GM23338 (cell line): ENCODE results near the gene HNRNPF.

Experiments used
- CREB1 ChIP-seq: fragments of 250-450 bp; sonication (Bioruptor Pico); IDR thresholded peaks from 2 replicates; pipeline ENCODE4 v1.5.0; 2020; ENCODE audit warnings: low read depth, mild to moderate bottlenecking, moderate library complexity
- CTCF ChIP-seq, 2 experiments: fragments of 200-600 bp in 1 of 2; sonication (generic) in 1 of 2; conservative IDR thresholded peaks; 2 replicates each; pipeline versions ENCODE4 v1.5.1 to v1.6.1; 2016 to 2017; ENCODE audit warnings: antibody characterized with exemption in 2 of 2, low read depth in 2 of 2, mild to moderate bottlenecking in 2 of 2, moderate library complexity in 1 of 2
- EZH2 ChIP-seq: fragments of 200-600 bp; sonication (generic); IDR thresholded peaks from one replicate; pipeline ENCODE4 v1.8.0; 2017; ENCODE audit warnings: antibody characterized with exemption, mild to moderate bottlenecking, low read depth; ENCODE audit not compliant: unreplicated experiment
- EZH2phosphoT487 ChIP-seq: fragments of 200-600 bp; sonication (generic); IDR thresholded peaks from one replicate; pipeline ENCODE4 v1.8.1; 2018; ENCODE audit warnings: antibody characterized with exemption; ENCODE audit not compliant: unreplicated experiment
- JUNB ChIP-seq: IDR thresholded peaks from one replicate; pipeline ENCODE4 v1.6.1; 2016; ENCODE audit warnings: antibody characterized with exemption; ENCODE audit not compliant: unreplicated experiment
- NANOG ChIP-seq: IDR thresholded peaks from 2 replicates; pipeline ENCODE4 v1.6.1; 2016; ENCODE audit warnings: antibody characterized with exemption, borderline replicate concordance
- POLR2AphosphoS5 ChIP-seq: IDR thresholded peaks from 2 replicates; pipeline ENCODE4 v1.6.1; 2016; ENCODE audit warnings: antibody characterized with exemption, low read depth
- REST ChIP-seq: IDR thresholded peaks from one replicate; pipeline ENCODE4 v1.6.1; 2018; ENCODE audit warnings: antibody characterized with exemption; ENCODE audit not compliant: unreplicated experiment
- STAT1 ChIP-seq: IDR thresholded peaks from one replicate; pipeline ENCODE4 v1.6.1; 2016; ENCODE audit warnings: antibody characterized with exemption; ENCODE audit not compliant: unreplicated experiment
- ZNF114 ChIP-seq: fragments of 250-450 bp; sonication (Bioruptor Pico); IDR thresholded peaks from 2 replicates; pipeline ENCODE4 v1.5.0; 2020; ENCODE audit warnings: mild to moderate bottlenecking, moderate library complexity
- ZNF331 ChIP-seq: fragments of 250-450 bp; sonication (Bioruptor Pico); IDR thresholded peaks from 2 replicates; pipeline ENCODE4 v1.5.0; 2020; ENCODE audit warnings: low read depth, mild to moderate bottlenecking, moderate library complexity

- TF ChIP-seq CTCF (conservative IDR thresholded peaks at IDR 0.05; ENCODE audit: low read depth in 2 of 2), result no peak
- no peak for TF ChIP-seq EZH2
- TF ChIP-seq EZH2phosphoT487, result no peak
- no peak for TF ChIP-seq JUNB
- TF ChIP-seq ZNF331, result no peak
- TF ChIP-seq REST, result no peak
- no peak for TF ChIP-seq POLR2AphosphoS5
- TF ChIP-seq NANOG, result no peak
- TF ChIP-seq CREB1 (CRISPR knock-in tag), result no peak
- no peak for TF ChIP-seq ZNF114 (CRISPR knock-in tag)
- TF ChIP-seq STAT1, result no peak
These were observed 21.9 kb downstream of the HNRNPF start for GRCh38 chr10:43386981-43387677.
